C4-2B (cell line): Measurements from ENCODE around the gene TAC3.

Source experiments
- CTCF ChIP-seq: fragments of 450-650 bp; conservative IDR thresholded peaks from 2 replicates; pipeline ENCODE4 v1.5.1; 2017; ENCODE audit warnings: mild to moderate bottlenecking
- ZFX ChIP-seq: fragments of 450-650 bp; IDR thresholded peaks from 2 replicates; pipeline ENCODE4 v1.6.1; 2017

GRCh38 chr12:57000393-57000792, 15.9 kb downstream of the TAC3 start:
- no peak for TF ChIP-seq CTCF
- no peak for TF ChIP-seq ZFX
